GM12878 (cell line): ENCODE data around the gene ADGRG7. TPM values are rescaled to one million over a fixed set of nuclear protein-coding genes. Genes with fewer than 3 reads are reported as not detected.

Experiments
- ATAC-seq: fragments of 200-7000 bp; cut with Tn5 transposase; 3 replicates; pipeline ENCODE4 v1.9.1; 2020; ENCODE audit warnings: mild to moderate bottlenecking, moderate library complexity
- BruUV-seq: library from RNA; stranded (reverse); fragments of 400-500 nt; replicated peaks from 2 replicates; lab custom pipeline; 2021; lab: Mats Ljungman, UMichigan
- CTCF ChIA-PET: fragments of 300-600 bp; sonication (Branson Sonifier 250); formaldehyde crosslinking; extraction: SDS; loops from one replicate; lab custom pipeline; 2021; ENCODE audit warnings: inconsistent platforms; lab: Yijun Ruan, JAX
- POLR2A ChIA-PET: fragments of 350-600 bp; formaldehyde crosslinking; extraction: SDS; loops from one replicate; lab custom pipeline; 2021; ENCODE audit warnings: inconsistent platforms; lab: Charles Lee
- RAD21 ChIA-PET: fragments of 300-600 bp; sonication (Branson Sonifier 250); formaldehyde crosslinking; loops from one replicate; lab custom pipeline; 2023; ENCODE audit warnings: antibody characterized with exemption; ENCODE audit not compliant: unreplicated experiment; lab: Charles Lee
- SMC1A ChIA-PET: fragments of 300-600 bp; sonication (Branson Sonifier 250); formaldehyde crosslinking; loops from one replicate; lab custom pipeline; 2023; ENCODE audit not compliant: unreplicated experiment, uncharacterized antibody; lab: Charles Lee
- DNase-seq: peaks from one replicate; pipeline ENCODE4 v3.0.0-alpha.2; 2011; ENCODE audit warnings: low read depth, low spot score
- FAIRE-seq: peaks from 3 replicates; lab custom pipeline; 2011; peaks lifted over from hg19 to GRCh38; lab: Jason Lieb, UNC
- H2AFZ ChIP-seq: 2 replicates; pipeline ENCODE4 v1.6.0; 2011; ENCODE audit warnings: low read depth, low read length, control low read depth; ENCODE audit not compliant: control insufficient read depth
- H3K27ac ChIP-seq: 2 replicates; pipeline ENCODE4 v1.5.1; 2011; ENCODE audit warnings: control low read depth; ENCODE audit not compliant: control insufficient read depth, insufficient read depth
- H3K27me3 ChIP-seq, 2 experiments: replicated peaks in 1 of 2; 2 replicates each; pipeline versions ENCODE4 v1.6.0 to v1.6.1; 2011; ENCODE audit warnings: low read length in 1 of 2; ENCODE audit not compliant: control insufficient read depth in 2 of 2, insufficient read depth in 2 of 2
- H3K36me3 ChIP-seq, 2 experiments: 2 replicates each; pipeline ENCODE4 v1.5.1; 2011; ENCODE audit warnings: low read length in 1 of 2; ENCODE audit not compliant: control insufficient read depth in 2 of 2, insufficient read depth in 2 of 2
- H3K4me1 ChIP-seq: 2 replicates; pipeline ENCODE4 v1.6.1; 2011; ENCODE audit warnings: mild to moderate bottlenecking, low read length, moderate library complexity, mixed read lengths; ENCODE audit not compliant: control insufficient read depth, insufficient read depth
- H3K4me2 ChIP-seq: 2 replicates; pipeline ENCODE4 v1.6.0; 2011; ENCODE audit warnings: control low read depth; ENCODE audit not compliant: control insufficient read depth, insufficient read depth
- H3K4me3 ChIP-seq: fragments of 200-600 bp; sonication (generic); 2 replicates; pipeline ENCODE4 v1.5.1; 2016
- H3K79me2 ChIP-seq: 2 replicates; pipeline ENCODE4 v1.6.0; 2011; ENCODE audit warnings: low read length; ENCODE audit not compliant: control insufficient read depth, insufficient read depth
- H3K9ac ChIP-seq: 2 replicates; pipeline ENCODE4 v1.8.0; 2011; ENCODE audit warnings: low read length, control low read depth, mixed read lengths; ENCODE audit not compliant: control insufficient read depth, insufficient read depth
- H3K9me3 ChIP-seq: replicated peaks from 3 replicates; pipeline ENCODE4 v1.5.1; 2011; ENCODE audit warnings: mild to moderate bottlenecking, low read length; ENCODE audit not compliant: control insufficient read depth, insufficient read depth
- H4K20me1 ChIP-seq: 2 replicates; pipeline ENCODE4 v1.6.0; 2011; ENCODE audit not compliant: control insufficient read depth, insufficient read depth
- CHD1 ChIP-seq: IDR thresholded peaks from 2 replicates; pipeline ENCODE4 v1.6.1; 2012; ENCODE audit warnings: low read depth, low read length, improper control_type of control experiment
- ESRRA ChIP-seq: IDR thresholded peaks from 2 replicates; pipeline ENCODE4 v1.6.1; 2012; ENCODE audit warnings: mild to moderate bottlenecking, low read length, improper control_type of control experiment
- FOXK2 ChIP-seq: fragments of 450-650 bp; IDR thresholded peaks from 2 replicates; pipeline ENCODE4 v1.6.1; 2017; ENCODE audit warnings: mild to moderate bottlenecking, moderate library complexity
- GABPA ChIP-seq: IDR thresholded peaks from 2 replicates; pipeline ENCODE4 v1.6.1; 2014; ENCODE audit warnings: antibody characterized with exemption, low read depth, mild to moderate bottlenecking, inconsistent platforms
- HDAC2 ChIP-seq: fragments of 200-600 bp; sonication (generic); IDR thresholded peaks from 2 replicates; pipeline ENCODE4 v1.6.1; 2017
- MLLT1 ChIP-seq: fragments of 450-650 bp; IDR thresholded peaks from 2 replicates; pipeline ENCODE4 v1.6.1; 2016; ENCODE audit warnings: mild to moderate bottlenecking
- MYC ChIP-seq: IDR thresholded peaks from 2 replicates; pipeline ENCODE4 v1.6.1; 2011; ENCODE audit warnings: mild to moderate bottlenecking, low read length, moderate library complexity, inconsistent platforms; ENCODE audit not compliant: insufficient read depth, insufficient replicate concordance, insufficient read length, severe bottlenecking
- RELA ChIP-seq: fragments of 450-650 bp; IDR thresholded peaks from 2 replicates; pipeline ENCODE4 v1.8.0; 2014; ENCODE audit warnings: borderline replicate concordance; ENCODE audit not compliant: partially characterized antibody
- RFX5 ChIP-seq: IDR thresholded peaks from 2 replicates; pipeline ENCODE4 v1.6.1; 2011; ENCODE audit warnings: low read depth, low read length, improper control_type of control experiment
- SMAD5 ChIP-seq: IDR thresholded peaks from 2 replicates; pipeline ENCODE4 v1.6.1; 2016; ENCODE audit warnings: antibody characterized with exemption, low read depth
- SPI1 ChIP-seq: IDR thresholded peaks from 2 replicates; pipeline ENCODE4 v1.6.1; 2011; ENCODE audit warnings: low read depth, mild to moderate bottlenecking, low read length, moderate library complexity, borderline replicate concordance; ENCODE audit not compliant: insufficient read depth
- TAF1 ChIP-seq: IDR thresholded peaks from 2 replicates; pipeline ENCODE4 v1.6.1; 2011; ENCODE audit warnings: mild to moderate bottlenecking, low read depth, low read length, borderline replicate concordance
- USF1 ChIP-seq: IDR thresholded peaks from 2 replicates; pipeline ENCODE4 v1.6.1; 2011; ENCODE audit warnings: borderline replicate concordance, low read depth, mild to moderate bottlenecking, moderate library complexity, mixed read lengths, low read length; ENCODE audit not compliant: insufficient read depth; ENCODE audit errors: extremely low read length
- ZNF24 ChIP-seq: fragments of 450-650 bp; IDR thresholded peaks from 2 replicates; pipeline ENCODE4 v1.6.1; 2017; ENCODE audit warnings: antibody characterized with exemption, mild to moderate bottlenecking
- WGBS: methylation state at CpG from one replicate; pipeline ENCODE4 v1.1.6; 2016; ENCODE audit warnings: low lambda C conversion rate; ENCODE audit not compliant: insufficient replicate concordance, insufficient coverage; ENCODE audit errors: missing lambda C conversion rate; 5-methylcytosine and 5-hydroxymethylcytosine counted together
- in situ Hi-C: fragments of 300-500 bp; cut with MboI; formaldehyde crosslinking; loops from 9 replicates; pipeline ENCODE4 v1.14.3; 2018; ENCODE audit warnings: mixed read lengths
- intact Hi-C: fragments of 100-400 bp; cut with micrococcal nuclease; formaldehyde crosslinking; loops from one replicate; pipeline ENCODE4 v1.14.2; 2022; ENCODE audit not compliant: unreplicated experiment
- polyA plus RNA-seq, 11 experiments: library from polyadenylated mRNA; depleted of rRNA in 4 of 11; unstranded in 6 of 11; stranded (reverse) in 5 of 11; fragments of >200 nt; fragmentation: Nextera tagmentation in 4 of 11; fragmentation: Illumina TruSeq in 1 of 11; extraction: Ambion mirVana in 4 of 11; extraction: Trizol in 1 of 11; gene quantifications; 1 replicate in 1 of 11; 2 replicates in 10 of 11; pipeline versions ENCODE4 v1.2.1 to v1.2.3, GENCODE V29; 2011 to 2016; ENCODE audit warnings: inconsistent platforms in 2 of 11, missing spikeins in 2 of 11, low read depth in 1 of 11
- total RNA-seq, 4 experiments: library from RNA; depleted of rRNA in 3 of 4; stranded (reverse); fragments of >200 nt in 3 of 4; fragmentation: Illumina TruSeq in 1 of 4; extraction: Trizol in 1 of 4; gene quantifications; 2 replicates each; pipeline versions ENCODE4 v1.2.1 to v1.2.3, GENCODE V29; 2013 to 2021
- TF ChIP-seq, protein P1 (sequence below): IDR thresholded peaks from 2 replicates; pipeline ENCODE4 v1.6.1; 2011; ENCODE audit warnings: low read depth, low read length, improper control_type of control experiment, borderline replicate concordance
- TF ChIP-seq, protein P2 (sequence below): fragments of 450-650 bp; IDR thresholded peaks from 2 replicates; pipeline ENCODE4 v1.6.1; 2017; ENCODE audit warnings: mild to moderate bottlenecking, moderate library complexity

ADGRG7 gene
- total and polyA plus RNA-seq, 10 of the 15 experiments (the other 5 are each of a cell fraction or from before 2014, with no cell fraction given), result 0.02 to 0.21 (median 0.14) TPM; not detected in 7

- TF ChIP-seq GABPA (no peak), MLLT1 (no peak), MYC (no peak), RFX5 (no peak), CHD1 (no peak), SPI1 (no peak)
Measured at GRCh38 chr3:100563652-100564211, 45.7 kb upstream of the ADGRG7 start (continued).

DNA sequence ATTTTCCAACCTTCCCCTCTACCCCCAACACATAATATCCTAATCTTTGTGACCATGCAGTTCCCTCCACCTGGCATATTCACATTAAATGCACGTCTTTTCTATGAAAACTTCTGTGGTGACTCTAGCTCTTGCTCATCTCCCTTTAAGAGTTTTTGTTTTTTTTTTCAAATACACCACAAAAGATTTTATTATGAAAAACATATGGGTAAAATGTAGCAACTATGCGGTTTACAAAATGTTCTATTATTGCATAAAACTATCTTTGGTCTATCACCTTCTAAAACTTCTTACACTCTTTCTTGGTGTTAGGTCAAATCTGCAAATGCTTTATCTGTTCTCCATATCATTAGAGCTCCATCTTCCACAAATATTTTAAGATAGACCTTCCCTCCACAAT is 38.6 kb upstream of the ADGRG7 start:
- POLR2A ChIA-PET, result no interaction called here
- RAD21 ChIA-PET, result no interaction called here
- no peaks in the 10 kb centered on the region for H4K20me1 ChIP-seq
- no peaks in the 10 kb centered on the region for H3K27me3 ChIP-seq
- BruUV-seq, result no TSS peak
- H3K9me3 ChIP-seq, result no peaks in the 10 kb centered on the region; the same call in 2 of the 3 replicates
- H3K36me3 ChIP-seq, result no peaks in the 10 kb centered on the region
- SMC1A ChIA-PET, result interaction anchor here (2.1 to 3.2 kb wide), 2 partner anchors 10 to 108 kb away, joined by 6 to 11 read pairs; no protein-coding TSS in a partner anchor
- no peak for FAIRE-seq
- H3K4me2 ChIP-seq, result no peak overlapping the region
- H3K27ac ChIP-seq, result no peak overlapping the region
- CTCF ChIA-PET, result interaction anchor here (1.1 kb wide), 1 partner anchor 65 kb away, joined by 3 read pairs; no protein-coding TSS in a partner anchor
- H3K9ac ChIP-seq, result no peak overlapping the region
- no peaks in the 10 kb centered on the region for H3K4me1 ChIP-seq
- no peaks in the 10 kb centered on the region for H3K79me2 ChIP-seq
- in situ Hi-C loops (no loop called here), intact Hi-C loops (no loop called here)
- no peak overlapping the region for H2AFZ ChIP-seq
- H3K4me3 ChIP-seq, result no peak overlapping the region
- no peak for DNase-seq
- no peak for ATAC-seq
- WGBS, result 50% methylated on average over 2 of the region's 2 CpGs
- TF ChIP-seq, protein P1, sequence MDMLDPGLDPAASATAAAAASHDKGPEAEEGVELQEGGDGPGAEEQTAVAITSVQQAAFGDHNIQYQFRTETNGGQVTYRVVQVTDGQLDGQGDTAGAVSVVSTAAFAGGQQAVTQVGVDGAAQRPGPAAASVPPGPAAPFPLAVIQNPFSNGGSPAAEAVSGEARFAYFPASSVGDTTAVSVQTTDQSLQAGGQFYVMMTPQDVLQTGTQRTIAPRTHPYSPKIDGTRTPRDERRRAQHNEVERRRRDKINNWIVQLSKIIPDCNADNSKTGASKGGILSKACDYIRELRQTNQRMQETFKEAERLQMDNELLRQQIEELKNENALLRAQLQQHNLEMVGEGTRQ, result no peak
- no peak for TF ChIP-seq RFX5
- TF ChIP-seq USF1, result no peak
- TF ChIP-seq HDAC2, result no peak
- no peak for TF ChIP-seq FOXK2
- TF ChIP-seq, protein P2, sequence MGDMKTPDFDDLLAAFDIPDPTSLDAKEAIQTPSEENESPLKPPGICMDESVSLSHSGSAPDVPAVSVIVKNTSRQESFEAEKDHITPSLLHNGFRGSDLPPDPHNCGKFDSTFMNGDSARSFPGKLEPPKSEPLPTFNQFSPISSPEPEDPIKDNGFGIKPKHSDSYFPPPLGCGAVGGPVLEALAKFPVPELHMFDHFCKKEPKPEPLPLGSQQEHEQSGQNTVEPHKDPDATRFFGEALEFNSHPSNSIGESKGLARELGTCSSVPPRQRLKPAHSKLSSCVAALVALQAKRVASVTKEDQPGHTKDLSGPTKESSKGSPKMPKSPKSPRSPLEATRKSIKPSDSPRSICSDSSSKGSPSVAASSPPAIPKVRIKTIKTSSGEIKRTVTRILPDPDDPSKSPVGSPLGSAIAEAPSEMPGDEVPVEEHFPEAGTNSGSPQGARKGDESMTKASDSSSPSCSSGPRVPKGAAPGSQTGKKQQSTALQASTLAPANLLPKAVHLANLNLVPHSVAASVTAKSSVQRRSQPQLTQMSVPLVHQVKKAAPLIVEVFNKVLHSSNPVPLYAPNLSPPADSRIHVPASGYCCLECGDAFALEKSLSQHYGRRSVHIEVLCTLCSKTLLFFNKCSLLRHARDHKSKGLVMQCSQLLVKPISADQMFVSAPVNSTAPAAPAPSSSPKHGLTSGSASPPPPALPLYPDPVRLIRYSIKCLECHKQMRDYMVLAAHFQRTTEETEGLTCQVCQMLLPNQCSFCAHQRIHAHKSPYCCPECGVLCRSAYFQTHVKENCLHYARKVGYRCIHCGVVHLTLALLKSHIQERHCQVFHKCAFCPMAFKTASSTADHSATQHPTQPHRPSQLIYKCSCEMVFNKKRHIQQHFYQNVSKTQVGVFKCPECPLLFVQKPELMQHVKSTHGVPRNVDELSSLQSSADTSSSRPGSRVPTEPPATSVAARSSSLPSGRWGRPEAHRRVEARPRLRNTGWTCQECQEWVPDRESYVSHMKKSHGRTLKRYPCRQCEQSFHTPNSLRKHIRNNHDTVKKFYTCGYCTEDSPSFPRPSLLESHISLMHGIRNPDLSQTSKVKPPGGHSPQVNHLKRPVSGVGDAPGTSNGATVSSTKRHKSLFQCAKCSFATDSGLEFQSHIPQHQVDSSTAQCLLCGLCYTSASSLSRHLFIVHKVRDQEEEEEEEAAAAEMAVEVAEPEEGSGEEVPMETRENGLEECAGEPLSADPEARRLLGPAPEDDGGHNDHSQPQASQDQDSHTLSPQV, result no peak
- no peak for TF ChIP-seq SMAD5
- TF ChIP-seq ZNF24, result no peak
- TF ChIP-seq TAF1, result no peak
- no peak for TF ChIP-seq ESRRA
- TF ChIP-seq RELA, result no peak
